Measurements from ENCODE around the gene FAM76A. TPM values are rescaled to one million over a fixed set of nuclear protein-coding genes. Genes with fewer than 3 reads are reported as not detected.

FAM76A gene
- total RNA-seq, 2 experiments from 2014 or later: 17.5 to 18.7 TPM

DNA sequence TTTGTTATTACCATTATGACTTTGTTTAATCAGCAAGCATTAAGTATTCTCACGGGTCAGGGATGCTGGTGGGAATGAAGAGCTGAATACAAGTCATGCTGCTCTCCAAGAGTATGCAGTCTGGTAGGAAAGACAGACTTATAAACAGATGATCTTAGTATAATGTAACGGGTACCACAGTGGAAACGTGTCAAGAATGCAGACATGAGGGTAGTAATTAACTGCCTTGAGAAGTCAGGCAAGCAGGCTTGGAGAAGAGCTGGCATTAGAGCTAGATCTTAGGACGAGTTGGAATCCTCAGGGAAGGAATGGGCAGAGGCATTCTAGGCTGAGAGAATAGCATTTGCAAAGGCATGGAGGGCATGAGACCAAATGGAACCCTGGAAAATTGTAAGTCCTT is 19.7 kb downstream of the FAM76A start:
- ATAC-seq (ENCODE audit: low read depth) (no peak), DNase-seq (no peak)
- H3K9me3 Mint-ChIP-seq: no peaks in the 10 kb centered on the region
- peaks cover 24% of the 10 kb centered on the region for H3K36me3 Mint-ChIP-seq
- POLR2A ChIA-PET: no interaction called here
- H3K27me3 Mint-ChIP-seq: no peaks in the 10 kb centered on the region
- no peak overlapping the region for H3K27ac Mint-ChIP-seq
- H3K4me1 Mint-ChIP-seq: peaks cover 1% of the 10 kb centered on the region
- H3K4me3 Mint-ChIP-seq: no peak overlapping the region

- H3K27ac Mint-ChIP-seq: no peak overlapping the region
- POLR2A ChIA-PET: no interaction called here
Measured at GRCh38 chr1:27752360-27752759, 26.6 kb downstream of the FAM76A start.

DNA sequence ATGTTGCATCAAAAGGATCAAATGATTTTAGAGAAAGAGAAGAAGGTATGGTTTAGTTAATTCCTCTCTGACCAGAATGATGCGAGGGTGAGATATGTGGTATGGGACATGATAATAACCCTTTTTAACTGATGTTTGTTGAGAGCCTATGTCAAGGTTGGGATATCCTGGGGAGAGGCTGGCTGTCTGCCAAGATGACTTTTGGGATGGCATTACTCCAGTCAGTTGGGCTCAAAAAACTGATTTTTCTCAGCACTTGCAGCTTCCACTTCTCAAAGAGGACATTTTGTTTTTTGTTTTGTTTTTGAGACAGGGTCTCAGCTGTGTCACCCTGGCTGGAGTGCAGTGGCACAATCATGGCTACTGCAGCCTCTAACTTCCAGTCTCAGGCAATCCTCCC is 29.5 kb downstream of the FAM76A start:
- POLR2A ChIA-PET: no interaction called here
- no peak overlapping the region for H3K4me3 Mint-ChIP-seq

More at GRCh38 chr1:27752360-27752759, 26.6 kb downstream of the FAM76A start:
- Mint-ChIP-seq H3K4me3 (no peak overlapping the region), H3K27me3 (no peaks in the 10 kb centered on the region), H3K36me3 (peaks cover 25% of the 10 kb centered on the region), H3K9me3 (no peaks in the 10 kb centered on the region), H3K4me1 (peaks cover 5% of the 10 kb centered on the region)
- ATAC-seq (ENCODE audit: low read depth) (no peak), DNase-seq (no peak)

DNA sequence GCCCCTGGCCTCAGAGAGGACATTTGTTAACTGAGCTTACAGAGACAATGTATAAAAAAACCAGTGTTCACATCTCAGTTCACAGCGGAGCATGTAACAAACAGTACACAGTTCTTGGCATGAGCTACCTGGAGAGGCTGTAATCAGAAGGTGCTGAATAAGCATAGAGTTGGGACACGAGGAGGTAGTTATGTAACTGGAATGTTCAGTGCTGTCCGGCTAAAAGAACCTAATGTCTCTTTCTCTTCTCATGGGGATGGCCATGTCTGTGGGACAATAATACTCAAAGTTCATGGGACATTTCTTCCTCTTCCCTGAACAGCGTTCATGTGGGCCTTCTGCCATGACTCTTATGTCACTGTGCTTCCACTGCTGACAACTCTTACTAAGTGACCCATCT is 30.1 kb downstream of the FAM76A start:
- no peak overlapping the region for H3K27ac Mint-ChIP-seq
- ATAC-seq (ENCODE audit: low read depth): no peak
- H3K4me3 Mint-ChIP-seq: no peak overlapping the region
- DNase-seq: no peak
- H3K36me3 Mint-ChIP-seq: peaks cover 25% of the 10 kb centered on the region
- POLR2A ChIA-PET: interaction anchor here (0.5 kb wide), 1 partner anchor 42 kb away, joined by 6 read pairs; no protein-coding TSS in a partner anchor
- peaks cover 3% of the 10 kb centered on the region for H3K4me1 Mint-ChIP-seq
- H3K27me3 Mint-ChIP-seq: no peaks in the 10 kb centered on the region
- H3K9me3 Mint-ChIP-seq: no peaks in the 10 kb centered on the region

More for the DNA sequence above, 29.5 kb downstream of the FAM76A start:
- ATAC-seq (ENCODE audit: low read depth): no peak
- Mint-ChIP-seq H3K27me3 (no peaks in the 10 kb centered on the region), H3K4me1 (peaks cover 3% of the 10 kb centered on the region), H3K27ac (no peak overlapping the region), H3K36me3 (peaks cover 27% of the 10 kb centered on the region), H3K9me3 (no peaks in the 10 kb centered on the region)
- no peak for DNase-seq

- Mint-ChIP-seq H3K4me3 (no peak overlapping the region), H3K4me1 (no peaks in the 10 kb centered on the region), H3K27me3 (no peaks in the 10 kb centered on the region), H3K27ac (no peak overlapping the region), H3K36me3 (peaks cover 14% of the 10 kb centered on the region), H3K9me3 (no peaks in the 10 kb centered on the region)
- ATAC-seq (ENCODE audit: low read depth): no peak
- DNase-seq: no peak
- POLR2A ChIA-PET: no interaction called here
Measured at GRCh38 chr1:27759236-27759635, 33.5 kb downstream of the FAM76A start.

GRCh38 chr1:27760426-27760825 is 34.7 kb downstream of the FAM76A start:
- H3K27me3 Mint-ChIP-seq: no peaks in the 10 kb centered on the region
- no peak overlapping the region for H3K27ac Mint-ChIP-seq
- POLR2A ChIA-PET: interaction anchor here (0.6 kb wide), 2 partner anchors 64 to 147 kb away, joined by 3 read pairs; no protein-coding TSS in a partner anchor
- H3K36me3 Mint-ChIP-seq: peaks cover 12% of the 10 kb centered on the region
- DNase-seq (no peak), ATAC-seq (ENCODE audit: low read depth) (no peak)
- no peak overlapping the region for H3K4me3 Mint-ChIP-seq
- H3K9me3 Mint-ChIP-seq: no peaks in the 10 kb centered on the region
- no peaks in the 10 kb centered on the region for H3K4me1 Mint-ChIP-seq

DNA sequence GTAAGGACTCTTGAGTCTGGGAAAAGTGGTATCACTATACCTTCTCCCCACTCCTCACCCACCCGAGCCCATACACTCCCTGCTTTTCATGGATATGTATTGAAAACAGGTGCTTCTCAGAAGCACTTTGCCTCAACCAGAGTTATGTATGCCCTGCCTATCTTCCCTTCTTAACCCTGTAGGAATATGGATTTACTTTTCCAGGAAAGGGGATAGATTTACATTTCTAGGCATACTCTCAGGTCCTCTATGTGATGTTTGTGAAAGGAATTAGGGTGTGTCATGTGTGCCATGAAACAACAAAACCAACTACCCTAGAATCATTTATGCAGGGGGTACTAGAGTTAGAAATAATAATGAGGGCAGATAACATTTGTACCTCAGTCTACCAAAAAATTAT is 36.3 kb downstream of the FAM76A start:
- POLR2A ChIA-PET: no interaction called here
- Mint-ChIP-seq H3K4me3 (no peak overlapping the region), H3K27ac (no peak overlapping the region), H3K9me3 (no peaks in the 10 kb centered on the region), H3K36me3 (peaks cover 9% of the 10 kb centered on the region), H3K27me3 (no peaks in the 10 kb centered on the region), H3K4me1 (no peaks in the 10 kb centered on the region)
- ATAC-seq (ENCODE audit: low read depth) (no peak), DNase-seq (no peak)

DNA sequence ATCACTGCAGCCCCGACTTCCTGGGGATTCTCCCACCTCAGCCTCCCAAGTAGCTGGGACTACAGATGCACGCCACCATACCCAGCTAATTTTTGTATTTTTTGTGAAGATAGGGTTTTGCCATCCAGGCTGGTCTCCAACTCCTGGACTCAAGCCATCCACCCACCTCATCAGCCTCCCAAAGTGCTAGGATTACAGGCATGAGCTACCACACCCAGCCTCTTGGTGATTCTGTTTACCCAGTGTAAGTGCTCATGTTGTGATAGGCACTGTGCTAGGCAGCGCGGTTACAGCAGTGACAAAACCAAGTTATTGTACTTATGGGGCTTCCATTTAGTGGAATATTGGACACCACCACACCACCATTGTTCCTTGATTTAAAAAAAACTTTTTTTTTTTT is 37.6 kb downstream of the FAM76A start:
- Mint-ChIP-seq H3K9me3 (no peaks in the 10 kb centered on the region), H3K4me3 (no peak overlapping the region), H3K27me3 (no peaks in the 10 kb centered on the region), H3K27ac (no peak overlapping the region), H3K4me1 (no peaks in the 10 kb centered on the region), H3K36me3 (peaks cover 5% of the 10 kb centered on the region)
- ATAC-seq (ENCODE audit: low read depth) (no peak), DNase-seq (no peak)
- POLR2A ChIA-PET: interaction anchor here (0.6 kb wide), 1 partner anchor 102 kb away, joined by 6 read pairs; no protein-coding TSS in a partner anchor

DNA sequence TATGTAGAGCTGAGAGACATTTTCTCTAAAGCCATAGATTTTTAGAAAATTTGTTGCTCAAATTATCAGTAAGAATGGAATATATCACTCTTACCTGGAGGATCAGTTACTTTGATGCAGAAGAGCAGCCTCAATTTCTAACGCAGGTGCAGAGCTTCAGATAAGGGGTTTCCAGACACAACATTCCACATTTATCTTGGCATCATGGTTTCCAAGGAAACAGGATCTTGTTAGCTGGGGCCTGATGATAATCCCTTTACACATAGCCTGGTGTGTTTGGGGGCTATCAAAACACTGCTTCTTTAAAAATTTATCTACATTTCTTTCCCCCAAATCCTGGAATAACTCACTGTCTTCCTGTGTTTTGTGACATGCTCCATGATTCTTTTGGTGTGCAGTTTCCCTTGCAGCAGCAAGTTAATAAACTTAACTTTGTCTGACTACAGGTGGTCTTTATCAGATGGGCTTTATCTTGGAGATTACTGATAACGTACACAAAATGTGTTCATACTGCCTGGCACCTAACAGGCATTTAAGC is 44.6 kb downstream of the FAM76A start:
- Mint-ChIP-seq H3K27ac (no peak overlapping the region), H3K4me3 (no peak overlapping the region), H3K36me3 (peaks cover 1% of the 10 kb centered on the region), H3K4me1 (peaks cover 13% of the 10 kb centered on the region), H3K9me3 (no peaks in the 10 kb centered on the region), H3K27me3 (no peaks in the 10 kb centered on the region)
- DNase-seq (no peak), ATAC-seq (ENCODE audit: low read depth) (no peak)
- POLR2A ChIA-PET: interaction anchor here (0.6 kb wide), 1 partner anchor 740 kb away, joined by 3 read pairs; no protein-coding TSS in a partner anchor

GRCh38 chr1:27772036-27772931 is 46.5 kb downstream of the FAM76A start:
- POLR2A ChIA-PET: interaction anchor here (0.6 to 3.3 kb wide), 13 partner anchors 47 to 1409 kb away, joined by 3 to 28 read pairs (median 3); partner anchors contain the start of genes FAM76A, GPN2, IFI6 and PPP1R8
- H3K9me3 Mint-ChIP-seq: no peaks in the 10 kb centered on the region
- ATAC-seq (ENCODE audit: low read depth) (no peak), DNase-seq (no peak)
- peak overlapping the region; percentile 96 for H3K4me3 Mint-ChIP-seq
- peak overlapping the region; percentile 96 for H3K27ac Mint-ChIP-seq
- peaks cover 22% of the 10 kb centered on the region for H3K4me1 Mint-ChIP-seq
- peaks cover 9% of the 10 kb centered on the region for H3K36me3 Mint-ChIP-seq
- H3K27me3 Mint-ChIP-seq: no peaks in the 10 kb centered on the region

GRCh38 chr1:27772932-27773825 is 47.4 kb downstream of the FAM76A start, which contains the start of gene STX12:
TSS of gene STX12 (plus strand) at chr1:27773219. CDS start at chr1:27773308, 89 bp downstream.
- peaks cover 9% of the 10 kb centered on the region for H3K36me3 Mint-ChIP-seq
- H3K4me3 Mint-ChIP-seq: peak within 1 kb of the TSS; percentile 96
- H3K9me3 Mint-ChIP-seq: no peaks in the 10 kb centered on the region
- ATAC-seq (ENCODE audit: low read depth) (peak; percentile 99), DNase-seq (peak; percentile 99)
- POLR2A ChIA-PET: interaction anchor here (0.6 to 3.3 kb wide), 16 partner anchors 39 to 1408 kb away, joined by 3 to 28 read pairs (median 3); partner anchors contain the start of genes FAM76A, GPN2, IFI6 and PPP1R8
- peak within 1 kb of the TSS; percentile 98 for H3K27ac Mint-ChIP-seq
- H3K4me1 Mint-ChIP-seq: peaks cover 22% of the 10 kb centered on the region
- H3K27me3 Mint-ChIP-seq: no peaks in the 10 kb centered on the region

DNA sequence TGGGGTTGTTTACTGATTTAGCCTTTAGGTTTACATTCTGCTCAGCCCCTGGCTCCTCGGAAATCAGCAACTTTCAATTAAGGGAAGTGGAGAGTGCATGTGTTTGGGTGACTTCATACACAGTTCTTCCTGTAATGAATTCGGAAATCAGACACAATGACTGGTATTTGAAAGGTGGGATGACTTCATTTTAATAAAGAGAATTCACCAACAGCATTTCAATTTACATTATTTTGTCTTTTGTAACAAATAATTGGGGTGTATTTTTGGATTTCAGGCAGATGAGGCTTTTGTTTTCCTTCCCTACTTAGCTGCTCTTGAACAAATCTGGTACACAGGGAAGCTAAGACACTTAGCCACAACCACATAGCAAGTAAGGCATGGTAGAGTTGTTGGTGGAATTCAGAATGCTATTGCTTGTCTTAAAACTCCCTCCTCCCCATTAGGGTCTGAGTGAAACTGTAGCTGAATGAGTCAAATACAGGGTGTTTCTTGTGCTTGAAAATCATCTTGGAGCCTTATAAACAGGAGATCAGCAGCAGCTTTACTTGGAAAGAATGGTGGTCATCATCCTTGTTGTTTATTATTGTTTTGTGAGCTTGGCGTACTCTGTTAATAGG is 48.2 kb downstream of the FAM76A start:
- ATAC-seq (ENCODE audit: low read depth) (no peak), DNase-seq (no peak)
- POLR2A ChIA-PET: interaction anchor here (0.6 to 3.3 kb wide), 5 partner anchors 38 to 113 kb away, joined by 3 to 28 read pairs (median 4); partner anchors contain the start of genes FAM76A and PPP1R8
- Mint-ChIP-seq H3K4me1 (peaks cover 22% of the 10 kb centered on the region), H3K9me3 (no peaks in the 10 kb centered on the region), H3K4me3 (peak overlapping the region; percentile 96), H3K27ac (peak overlapping the region; percentile 98), H3K36me3 (peaks cover 9% of the 10 kb centered on the region), H3K27me3 (no peaks in the 10 kb centered on the region)
